DOHH2 (cell line): ENCODE data around the gene TXK.

ENCODE experiments used
- CTCF ChIP-seq: fragments of 200-600 bp; sonication (generic); IDR thresholded peaks from one replicate; pipeline ENCODE4 v1.5.1; 2014; ENCODE audit warnings: antibody characterized with exemption, mild to moderate bottlenecking, low read depth, low read length; ENCODE audit not compliant: poor library complexity, severe bottlenecking
- EZH2phosphoT487 ChIP-seq: fragments of 200-600 bp; sonication (generic); IDR thresholded peaks from 2 replicates; pipeline ENCODE4 v1.6.1; 2017; ENCODE audit warnings: borderline replicate concordance, mild to moderate bottlenecking, antibody characterized with exemption, low read length, moderate library complexity, mixed read lengths

GRCh38 chr4:48100256-48100655, 33.8 kb downstream of the TXK start:
- TF ChIP-seq CTCF (no peak), EZH2phosphoT487 (no peak)
